ENCODE measurements around the gene MMP15. TPM values are rescaled to one million over a fixed set of nuclear protein-coding genes. Genes with fewer than 3 reads are reported as not detected.

MMP15 gene
- polyA plus RNA-seq, 4 donors, result 38.2 to 67.3 (median 49.7) TPM

DNA sequence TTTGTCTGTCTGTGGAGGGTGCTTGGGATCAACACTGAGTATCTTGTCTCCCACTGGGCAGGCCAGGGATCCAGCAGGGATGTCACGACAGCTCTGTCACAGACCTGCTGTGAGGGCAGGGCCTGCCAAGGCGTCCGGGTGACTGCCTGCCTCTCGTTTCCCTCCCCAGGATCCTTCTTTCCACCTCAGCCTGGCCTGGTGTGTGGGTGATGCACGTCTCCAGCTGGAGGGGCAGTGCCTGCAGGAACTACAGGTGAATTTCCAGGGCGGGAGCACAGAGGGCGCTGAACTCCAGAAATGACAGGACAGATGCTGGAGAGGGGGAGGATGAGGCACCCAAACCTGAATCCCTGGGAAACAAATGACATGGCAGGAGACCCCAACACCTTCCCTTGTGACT, 6.8 kb upstream of the MMP15 start:
- Histone ChIP-seq H3K4me3 (ENCODE audit: low read depth in 1 of 3, low read length in 3 of 3) (no peak overlapping the region), H3K4me1 (ENCODE audit: control insufficient read depth in 3 of 3, insufficient read depth in 2 of 3, low read depth in 1 of 3, low read length in 2 of 3) (peaks cover 2 to 19% (median 4%) of the 10 kb centered on the region in 3 donors), H3K36me3 (ENCODE audit: control insufficient read depth in 3 of 3, insufficient read depth in 2 of 3, low read depth in 1 of 3, low read length in 3 of 3) (peaks cover 0 to 35% (median 8%) of the 10 kb centered on the region in 3 donors), H3K27ac (ENCODE audit: low read depth in 1 of 3, low read length in 2 of 3) (no peak overlapping the region), H3K9me3 (ENCODE audit: control insufficient read depth in 2 of 2, insufficient read depth in 1 of 2, low read depth in 1 of 2, low read length in 1 of 2) (no peaks in the 10 kb centered on the region), H3K27me3 (ENCODE audit: control insufficient read depth in 3 of 3, insufficient read depth in 3 of 3, low read length in 3 of 3) (no peaks in the 10 kb centered on the region)
- 84 to 89% (median 86%) methylated on average over 7 of the region's 7 CpGs for WGBS, 3 donors
- DNase-seq (no peak), FAIRE-seq (no peak)

DNA sequence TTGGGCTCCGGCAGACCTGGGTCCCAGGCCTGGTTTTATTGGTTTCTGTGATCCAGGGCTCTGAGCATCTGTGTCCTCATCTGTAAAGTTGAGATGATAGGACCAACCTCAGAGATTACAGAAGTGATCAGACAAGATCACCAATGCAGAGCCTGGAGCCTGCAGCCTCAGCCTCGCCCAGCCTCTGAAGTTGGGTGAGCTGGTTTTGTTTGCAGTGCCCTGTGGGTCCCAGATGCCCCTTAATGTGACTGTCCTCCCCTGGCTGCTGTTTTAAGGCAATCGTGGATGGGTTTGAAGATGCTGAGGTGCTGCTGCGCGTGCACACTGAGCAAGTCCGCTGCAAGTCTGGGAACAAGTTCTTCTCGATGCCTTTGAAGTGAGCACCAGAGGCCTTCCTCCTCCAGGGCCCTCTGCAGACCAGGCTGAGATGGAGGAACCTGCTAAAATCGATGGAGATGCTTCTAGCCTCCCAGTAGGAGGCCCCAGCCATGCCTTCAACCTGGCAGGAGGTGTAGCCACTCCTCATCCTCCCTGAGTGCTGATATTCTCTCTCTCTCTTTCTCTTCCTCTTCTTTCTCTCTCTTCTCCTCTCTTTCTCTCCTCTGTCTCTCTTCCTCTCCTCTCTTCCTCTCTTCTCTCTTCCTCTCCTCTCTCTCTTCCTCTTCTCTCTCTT, 5.6 kb upstream of the MMP15 start:
- H3K27me3 ChIP-seq (ENCODE audit: control insufficient read depth in 3 of 3, insufficient read depth in 3 of 3, low read length in 3 of 3), result no peaks in the 10 kb centered on the region
- no peak overlapping the region for H3K27ac ChIP-seq (ENCODE audit: low read depth in 1 of 3, low read length in 2 of 3)
- peaks cover 0 to 35% (median 8%) of the 10 kb centered on the region in 3 donors for H3K36me3 ChIP-seq (ENCODE audit: control insufficient read depth in 3 of 3, insufficient read depth in 2 of 3, low read depth in 1 of 3, low read length in 3 of 3)
- 84 to 85% (median 84%) methylated on average over 8 of the region's 8 CpGs for WGBS, 3 donors
- H3K4me3 ChIP-seq (ENCODE audit: low read depth in 1 of 3, low read length in 3 of 3), result no peak overlapping the region
- H3K9me3 ChIP-seq (ENCODE audit: control insufficient read depth in 2 of 2, insufficient read depth in 1 of 2, low read depth in 1 of 2, low read length in 1 of 2), result no peaks in the 10 kb centered on the region
- FAIRE-seq, result no peak
- DNase-seq, result no peak
- H3K4me1 ChIP-seq (ENCODE audit: control insufficient read depth in 3 of 3, insufficient read depth in 2 of 3, low read depth in 1 of 3, low read length in 2 of 3), result peaks cover 2 to 30% (median 4%) of the 10 kb centered on the region in 3 donors

- peak; percentile 63 to 69 for DNase-seq
- no peaks in the 10 kb centered on the region for H3K27me3 ChIP-seq (ENCODE audit: control insufficient read depth in 3 of 3, insufficient read depth in 3 of 3, low read length in 3 of 3)
- H3K36me3 ChIP-seq (ENCODE audit: control insufficient read depth in 3 of 3, insufficient read depth in 2 of 3, low read depth in 1 of 3, low read length in 3 of 3), result peaks cover 0 to 33% (median 8%) of the 10 kb centered on the region in 3 donors
- no peak overlapping the region for H3K27ac ChIP-seq (ENCODE audit: low read depth in 1 of 3, low read length in 2 of 3)
- 59 to 64% (median 62%) methylated on average over 8 of the region's 8 CpGs for WGBS, 3 donors
- no peaks in the 10 kb centered on the region for H3K9me3 ChIP-seq (ENCODE audit: control insufficient read depth in 2 of 2, insufficient read depth in 1 of 2, low read depth in 1 of 2, low read length in 1 of 2)
- H3K4me3 ChIP-seq (ENCODE audit: low read depth in 1 of 3, low read length in 3 of 3), result no peak overlapping the region
- FAIRE-seq, result no peak
- peaks cover 2 to 31% (median 4%) of the 10 kb centered on the region in 3 donors for H3K4me1 ChIP-seq (ENCODE audit: control insufficient read depth in 3 of 3, insufficient read depth in 2 of 3, low read depth in 1 of 3, low read length in 2 of 3)
Observed at GRCh38 chr16:58020628-58021521, 4.7 kb upstream of the MMP15 start.

DNA sequence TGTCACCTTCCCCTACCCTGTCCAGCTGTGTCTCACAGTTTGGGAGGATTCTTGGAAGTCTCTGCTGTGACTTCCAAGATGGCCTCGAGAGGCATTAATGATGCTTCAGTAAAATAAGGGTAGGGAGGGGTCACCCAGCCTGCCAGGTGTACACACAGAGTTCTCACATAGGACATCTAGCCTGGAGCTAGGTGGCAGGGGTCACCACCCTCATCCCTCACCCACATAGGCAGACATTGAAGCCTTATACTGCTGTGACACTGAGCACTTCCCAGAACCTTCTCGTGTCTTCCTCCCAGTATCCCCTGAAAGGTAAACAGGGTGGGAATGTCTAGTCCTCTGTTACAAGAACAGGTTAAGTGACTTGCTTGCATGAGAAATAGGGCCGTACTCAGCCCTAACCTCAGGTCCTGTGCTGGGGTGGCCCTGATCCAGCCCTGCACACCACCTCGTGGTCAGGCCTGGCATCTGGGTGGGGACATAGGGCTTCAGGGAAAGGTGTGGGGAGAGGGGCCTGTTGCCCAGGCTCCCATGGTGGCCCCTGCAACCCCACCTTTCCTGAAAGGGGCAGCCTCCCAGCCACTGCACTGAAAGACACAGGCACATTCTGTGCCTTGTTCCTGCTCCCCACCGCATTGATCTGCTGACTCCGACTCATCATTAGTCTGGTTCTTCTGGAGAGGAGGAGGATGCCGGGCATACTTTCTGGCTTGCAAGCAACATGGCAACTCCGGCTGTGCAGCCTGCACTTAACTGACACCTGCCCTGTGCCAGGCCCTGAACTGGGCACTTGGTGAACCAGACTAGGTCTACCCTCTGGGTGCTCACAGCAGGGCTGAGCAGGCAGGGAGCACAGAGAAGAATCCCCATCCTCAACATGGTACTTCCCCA, 3.6 kb upstream of the MMP15 start:
- Histone ChIP-seq H3K4me3 (ENCODE audit: low read depth in 1 of 3, low read length in 3 of 3) (no peak overlapping the region), H3K27me3 (ENCODE audit: control insufficient read depth in 3 of 3, insufficient read depth in 3 of 3, low read length in 3 of 3) (no peaks in the 10 kb centered on the region), H3K36me3 (ENCODE audit: control insufficient read depth in 3 of 3, insufficient read depth in 2 of 3, low read depth in 1 of 3, low read length in 3 of 3) (peaks cover 0 to 33% (median 8%) of the 10 kb centered on the region in 3 donors), H3K27ac (ENCODE audit: low read depth in 1 of 3, low read length in 2 of 3) (peak overlapping the region in 2 of 3 donors; percentile 25 to 56), H3K4me1 (ENCODE audit: control insufficient read depth in 3 of 3, insufficient read depth in 2 of 3, low read depth in 1 of 3, low read length in 2 of 3) (peaks cover 2 to 31% (median 4%) of the 10 kb centered on the region in 3 donors), H3K9me3 (ENCODE audit: control insufficient read depth in 2 of 2, insufficient read depth in 1 of 2, low read depth in 1 of 2, low read length in 1 of 2) (no peaks in the 10 kb centered on the region)
- no peak for FAIRE-seq
- peak in 1 of 2 donors; percentile 18 for DNase-seq
- WGBS, 3 donors, result 83 to 88% (median 83%) methylated on average over 8 of the region's 8 CpGs

- Histone ChIP-seq H3K27ac (ENCODE audit: low read depth in 1 of 3, low read length in 2 of 3) (peak overlapping the region in 2 of 3 donors; percentile 47 to 56), H3K4me1 (ENCODE audit: control insufficient read depth in 3 of 3, insufficient read depth in 2 of 3, low read depth in 1 of 3, low read length in 2 of 3) (peaks cover 2 to 32% (median 4%) of the 10 kb centered on the region in 3 donors), H3K9me3 (ENCODE audit: control insufficient read depth in 2 of 2, insufficient read depth in 1 of 2, low read depth in 1 of 2, low read length in 1 of 2) (no peaks in the 10 kb centered on the region), H3K27me3 (ENCODE audit: control insufficient read depth in 3 of 3, insufficient read depth in 3 of 3, low read length in 3 of 3) (no peaks in the 10 kb centered on the region), H3K36me3 (ENCODE audit: control insufficient read depth in 3 of 3, insufficient read depth in 2 of 3, low read depth in 1 of 3, low read length in 3 of 3) (peaks cover 0 to 27% (median 5%) of the 10 kb centered on the region in 3 donors), H3K4me3 (ENCODE audit: low read depth in 1 of 3, low read length in 3 of 3) (no peak overlapping the region)
- 13 to 35% (median 21%) methylated on average over 18 of the region's 18 CpGs for WGBS, 3 donors
- DNase-seq (peak; percentile 28 to 37), FAIRE-seq (no peak)
Observed at GRCh38 chr16:58022601-58023371, 2.8 kb upstream of the MMP15 start.

DNA sequence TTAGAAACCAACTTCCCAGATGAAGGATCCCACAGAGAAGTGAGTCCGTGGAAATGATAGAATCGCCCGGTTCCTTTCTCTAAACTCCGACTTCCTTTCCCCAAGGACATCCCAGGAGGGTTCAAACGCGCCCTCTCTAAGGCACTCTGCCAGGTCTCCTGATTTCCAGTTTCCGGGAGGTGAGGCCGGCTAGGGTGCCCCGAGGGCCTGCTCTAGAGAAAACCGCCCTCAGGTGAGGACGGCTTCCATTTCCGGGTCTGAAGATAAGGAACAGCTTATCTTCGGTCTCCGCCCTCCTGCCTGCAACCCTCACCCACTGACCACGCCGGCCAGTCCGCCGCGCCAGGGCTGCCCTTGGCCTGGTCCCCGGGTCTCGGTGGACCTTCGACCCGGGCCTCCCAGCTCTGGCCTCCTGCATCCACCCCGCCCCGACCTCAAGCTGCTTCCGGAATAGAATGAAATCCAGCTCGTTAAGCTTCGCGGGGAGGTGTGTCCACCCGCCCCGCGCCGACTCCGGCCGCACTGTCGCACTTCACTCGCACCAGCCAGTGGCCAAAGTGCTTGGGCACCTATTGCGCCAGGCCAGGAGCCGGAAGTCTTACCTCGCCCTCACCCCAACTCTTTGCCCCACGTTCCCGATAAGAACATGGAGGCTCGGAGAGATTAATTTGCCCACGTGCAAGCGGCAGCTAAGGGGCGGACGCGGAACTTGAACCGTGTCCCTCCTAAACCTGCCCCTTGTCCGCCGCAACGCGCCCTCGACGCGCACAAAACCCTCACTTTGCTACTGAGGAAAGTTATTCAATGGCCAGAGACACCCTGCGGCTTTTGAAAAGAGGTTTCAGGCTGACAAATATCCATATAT, 836 bp upstream of the MMP15 start:
- H3K27ac ChIP-seq (ENCODE audit: low read depth in 1 of 3, low read length in 2 of 3), result peak overlapping the region; percentile 87 to 96 (median 93)
- FAIRE-seq (no peak), DNase-seq (peak; percentile 94 to 98)
- H3K27me3 ChIP-seq (ENCODE audit: control insufficient read depth in 3 of 3, insufficient read depth in 3 of 3, low read length in 3 of 3), result no peaks in the 10 kb centered on the region
- peaks cover 0 to 27% (median 0%) of the 10 kb centered on the region in 3 donors for H3K36me3 ChIP-seq (ENCODE audit: control insufficient read depth in 3 of 3, insufficient read depth in 2 of 3, low read depth in 1 of 3, low read length in 3 of 3)
- H3K4me3 ChIP-seq (ENCODE audit: low read depth in 1 of 3, low read length in 3 of 3), result peak overlapping the region in 2 of 3 donors; percentile 80 to 93
- peaks cover 2 to 50% (median 12%) of the 10 kb centered on the region in 3 donors for H3K4me1 ChIP-seq (ENCODE audit: control insufficient read depth in 3 of 3, insufficient read depth in 2 of 3, low read depth in 1 of 3, low read length in 2 of 3)
- H3K9me3 ChIP-seq (ENCODE audit: control insufficient read depth in 2 of 2, insufficient read depth in 1 of 2, low read depth in 1 of 2, low read length in 1 of 2), result no peaks in the 10 kb centered on the region
- 4 to 9% (median 6%) methylated on average over 54 to 57 of the region's 57 CpGs for WGBS, 3 donors

GRCh38 chr16:58026139-58026704, 668 bp downstream of the MMP15 start:
- Histone ChIP-seq H3K27ac (ENCODE audit: low read depth in 1 of 3, low read length in 2 of 3) (peak overlapping the region; percentile 87 to 96 (median 93)), H3K27me3 (ENCODE audit: control insufficient read depth in 3 of 3, insufficient read depth in 3 of 3, low read length in 3 of 3) (no peaks in the 10 kb centered on the region), H3K36me3 (ENCODE audit: control insufficient read depth in 3 of 3, insufficient read depth in 2 of 3, low read depth in 1 of 3, low read length in 3 of 3) (peaks cover 0 to 30% (median 0%) of the 10 kb centered on the region in 3 donors), H3K9me3 (ENCODE audit: control insufficient read depth in 2 of 2, insufficient read depth in 1 of 2, low read depth in 1 of 2, low read length in 1 of 2) (no peaks in the 10 kb centered on the region), H3K4me1 (ENCODE audit: control insufficient read depth in 3 of 3, insufficient read depth in 2 of 3, low read depth in 1 of 3, low read length in 2 of 3) (peaks cover 12 to 56% (median 15%) of the 10 kb centered on the region in 3 donors), H3K4me3 (ENCODE audit: low read depth in 1 of 3, low read length in 3 of 3) (peak overlapping the region; percentile 62 to 93 (median 80))
- WGBS, 3 donors, result 0 to 1% (median 0%) methylated on average over 48 to 65 of the region's 65 CpGs
- FAIRE-seq (no peak), DNase-seq (peak; percentile 48 to 75)
